WTC11 (cell line): ENCODE data around the gene LOXL4. TPM values are rescaled to one million over a fixed set of nuclear protein-coding genes. Genes with fewer than 3 reads are reported as not detected.

Source experiments
- ATAC-seq: fragments of 200-7000 bp; cut with Tn5 transposase; 2 replicates; pipeline ENCODE4 v1.10.0; 2021; ENCODE audit warnings: mild to moderate bottlenecking, moderate library complexity
- CTCF ChIA-PET: fragments of 300-600 bp; sonication (Branson Sonifier 250); formaldehyde crosslinking; loops from one replicate; lab custom pipeline; 2021; ENCODE audit warnings: antibody characterized with exemption; lab: Charles Lee
- POLR2A ChIA-PET: fragments of 350-600 bp; sonication (Branson Sonifier 250); formaldehyde crosslinking; loops from one replicate; lab custom pipeline; 2021; ENCODE audit warnings: antibody characterized with exemption; lab: Charles Lee
- DNase-seq: peaks from one replicate; pipeline ENCODE4 v3.0.0; 2021; ENCODE audit warnings: low spot score
- H3K27ac Mint-ChIP-seq: 2 replicates; pipeline ENCODE4 v1.8.0; 2021; ENCODE audit warnings: mixed read lengths
- H3K27me3 Mint-ChIP-seq: 2 replicates; pipeline ENCODE4 v1.8.0; 2021; ENCODE audit warnings: low read depth, mild to moderate bottlenecking, moderate library complexity, mixed read lengths
- H3K36me3 Mint-ChIP-seq: 2 replicates; pipeline ENCODE4 v1.8.0; 2021; ENCODE audit warnings: mixed read lengths
- H3K4me1 Mint-ChIP-seq: 2 replicates; pipeline ENCODE4 v1.8.0; 2022; ENCODE audit warnings: mixed read lengths
- H3K4me3 Mint-ChIP-seq: 2 replicates; pipeline ENCODE4 v1.8.0; 2021; ENCODE audit warnings: mild to moderate bottlenecking, moderate library complexity, mixed read lengths
- H3K9me3 Mint-ChIP-seq: 2 replicates; pipeline ENCODE4 v1.8.0; 2021; ENCODE audit warnings: mixed read lengths
- AR ChIP-seq: fragments of 250-450 bp; sonication (Bioruptor Pico); IDR thresholded peaks from 2 replicates; pipeline ENCODE4 v1.9.0; 2021; ENCODE audit warnings: mild to moderate bottlenecking
- ATF6 ChIP-seq: sonication (generic); formaldehyde crosslinking; IDR thresholded peaks from 2 replicates; pipeline ENCODE4 v1.8.1; 2023; ENCODE audit warnings: mild to moderate bottlenecking, missing genetic modification reagents
- CDX4 ChIP-seq: fragments of 250-450 bp; sonication (Bioruptor Pico); IDR thresholded peaks from 2 replicates; pipeline ENCODE4 v1.9.0; 2021; ENCODE audit warnings: moderate library complexity, mild to moderate bottlenecking, inconsistent platforms, borderline replicate concordance
- CREM ChIP-seq: sonication (generic); formaldehyde crosslinking; IDR thresholded peaks from 2 replicates; pipeline ENCODE4 v1.8.1; 2022; ENCODE audit warnings: mild to moderate bottlenecking, missing genetic modification reagents, moderate library complexity
- EMX1 ChIP-seq: fragments of 250-450 bp; sonication (Bioruptor Pico); IDR thresholded peaks from 2 replicates; pipeline ENCODE4 v1.8.0; 2021; ENCODE audit warnings: mild to moderate bottlenecking
- ESRRA ChIP-seq: sonication (generic); formaldehyde crosslinking; IDR thresholded peaks from 2 replicates; pipeline ENCODE4 v1.8.1; 2022; ENCODE audit warnings: mild to moderate bottlenecking, missing genetic modification reagents, borderline replicate concordance
- GRHL2 ChIP-seq: fragments of 250-450 bp; sonication (Bioruptor Pico); IDR thresholded peaks from 2 replicates; pipeline ENCODE4 v1.8.0; 2022; ENCODE audit warnings: mild to moderate bottlenecking, moderate library complexity; ENCODE audit not compliant: insufficient replicate concordance, severe bottlenecking
- GTF2I ChIP-seq: fragments of 250-450 bp; sonication (Bioruptor Pico); conservative IDR thresholded peaks from 2 replicates; pipeline ENCODE4 v1.4.0; 2021; ENCODE audit warnings: mild to moderate bottlenecking
- HMGA2 ChIP-seq: fragments of 250-450 bp; sonication (Bioruptor Pico); IDR thresholded peaks from 2 replicates; pipeline ENCODE4 v1.4.0; 2021; ENCODE audit warnings: mild to moderate bottlenecking, moderate library complexity
- JAZF1 ChIP-seq: fragments of 250-450 bp; sonication (Bioruptor Pico); IDR thresholded peaks from 2 replicates; pipeline ENCODE4 v1.9.0; 2021; ENCODE audit warnings: moderate library complexity, mild to moderate bottlenecking, inconsistent platforms
- KAT7 ChIP-seq: sonication (generic); formaldehyde crosslinking; IDR thresholded peaks from 2 replicates; pipeline ENCODE4 v1.8.1; 2023; ENCODE audit warnings: missing genetic modification reagents, mild to moderate bottlenecking, borderline replicate concordance
- NFE2L1 ChIP-seq: sonication (generic); formaldehyde crosslinking; IDR thresholded peaks from 2 replicates; pipeline ENCODE4 v1.8.1; 2023; ENCODE audit warnings: missing genetic modification reagents
- NR1H2 ChIP-seq: sonication (generic); formaldehyde crosslinking; IDR thresholded peaks from 2 replicates; pipeline ENCODE4 v1.9.0; 2021; ENCODE audit warnings: mild to moderate bottlenecking, moderate library complexity, missing genetic modification reagents
- NR2C2 ChIP-seq: sonication (generic); formaldehyde crosslinking; IDR thresholded peaks from 2 replicates; pipeline ENCODE4 v1.8.0; 2022; ENCODE audit warnings: mild to moderate bottlenecking, missing genetic modification reagents
- OVOL2 ChIP-seq: fragments of 250-450 bp; sonication (Bioruptor Pico); IDR thresholded peaks from 2 replicates; pipeline ENCODE4 v1.9.0; 2021; ENCODE audit warnings: mild to moderate bottlenecking, borderline replicate concordance
- PRRX2 ChIP-seq: fragments of 250-450 bp; sonication (Bioruptor Pico); IDR thresholded peaks from 2 replicates; pipeline ENCODE4 v1.8.0; 2021; ENCODE audit warnings: mild to moderate bottlenecking
- RELA ChIP-seq: sonication (generic); formaldehyde crosslinking; IDR thresholded peaks from 2 replicates; pipeline ENCODE4 v1.8.1; 2022; ENCODE audit warnings: missing genetic modification reagents, mild to moderate bottlenecking, borderline replicate concordance
- RORB ChIP-seq: fragments of 250-450 bp; sonication (Bioruptor Pico); IDR thresholded peaks from 2 replicates; pipeline ENCODE4 v1.9.0; 2021; ENCODE audit warnings: mild to moderate bottlenecking
- TCF7 ChIP-seq: sonication (generic); formaldehyde crosslinking; IDR thresholded peaks from 2 replicates; pipeline ENCODE4 v1.8.0; 2022; ENCODE audit warnings: mild to moderate bottlenecking, low read depth, missing genetic modification reagents, moderate library complexity
- TEAD4 ChIP-seq: sonication (generic); formaldehyde crosslinking; IDR thresholded peaks from 2 replicates; pipeline ENCODE4 v1.8.0; 2022; ENCODE audit warnings: mild to moderate bottlenecking, missing genetic modification reagents
- TP53 ChIP-seq: sonication (generic); formaldehyde crosslinking; IDR thresholded peaks from 2 replicates; pipeline ENCODE4 v1.8.1; 2023; ENCODE audit warnings: mild to moderate bottlenecking, missing genetic modification reagents
- ZBTB43 ChIP-seq: sonication (generic); formaldehyde crosslinking; IDR thresholded peaks from 2 replicates; pipeline ENCODE4 v1.8.1; 2023; ENCODE audit warnings: mild to moderate bottlenecking, missing genetic modification reagents
- ZNF232 ChIP-seq: sonication (generic); formaldehyde crosslinking; IDR thresholded peaks from 2 replicates; pipeline ENCODE4 v1.8.0; 2022; ENCODE audit warnings: mild to moderate bottlenecking, missing genetic modification reagents
- total RNA-seq: library from RNA; stranded (reverse); gene quantifications from 3 replicates; pipeline ENCODE4 v1.2.3, GENCODE V29; 2021
- TF ChIP-seq, protein P1 (sequence below): fragments of 250-450 bp; sonication (Bioruptor Pico); IDR thresholded peaks from 2 replicates; pipeline ENCODE4 v1.8.0; 2021; ENCODE audit warnings: mild to moderate bottlenecking
- TF ChIP-seq, protein P2 (sequence below): sonication (generic); formaldehyde crosslinking; IDR thresholded peaks from 2 replicates; pipeline ENCODE4 v1.8.0; 2022; ENCODE audit warnings: mild to moderate bottlenecking, missing genetic modification reagents

LOXL4 gene
- total RNA-seq, 1 experiment from 2014 or later, result 0.35 TPM

DNA sequence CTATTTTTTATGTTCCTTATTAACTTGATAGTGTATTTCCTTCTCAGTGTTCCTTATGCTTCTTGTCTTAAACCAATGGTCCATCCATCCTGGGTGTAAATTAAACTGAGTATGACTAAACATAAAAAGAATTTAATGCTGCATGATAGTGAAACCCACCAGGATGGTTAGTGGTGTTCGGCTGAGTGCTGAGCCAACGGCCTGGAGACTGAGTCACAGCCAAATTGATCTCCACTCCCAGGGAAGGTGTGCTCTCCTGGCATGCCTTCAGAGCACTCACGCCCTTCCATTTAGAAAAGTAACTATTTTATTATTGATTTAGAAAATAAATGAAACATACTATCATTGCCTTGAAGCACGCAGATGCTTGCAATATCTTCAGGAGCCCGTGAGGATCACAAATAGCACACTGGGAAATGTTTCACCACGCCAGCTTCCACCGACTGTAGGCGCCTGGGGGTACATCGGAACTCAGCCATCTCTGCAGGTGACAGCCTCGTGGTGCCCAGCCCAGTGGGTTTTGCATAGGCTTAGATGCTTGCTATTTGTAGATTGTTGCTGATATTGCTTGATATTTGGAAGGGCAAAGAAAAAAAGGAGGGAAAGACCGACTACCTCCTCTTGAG, 40.0 kb upstream of the LOXL4 start:
- Mint-ChIP-seq H3K4me1 (peaks cover 22% of the 10 kb centered on the region), H3K9me3 (peaks cover 7% of the 10 kb centered on the region), H3K4me3 (no peak overlapping the region), H3K27me3 (no peaks in the 10 kb centered on the region), H3K36me3 (no peaks in the 10 kb centered on the region), H3K27ac (no peak overlapping the region)
- CTCF ChIA-PET, result interaction anchor here (0.6 to 3.4 kb wide), 19 partner anchors 8 to 393 kb away, joined by 3 to 204 read pairs (median 15); partner anchors contain the start of genes LOXL4, PYROXD2 and R3HCC1L
- POLR2A ChIA-PET, result no interaction called here
- DNase-seq (no peak), ATAC-seq (no peak)
- no peak for TF ChIP-seq GRHL2 (CRISPR knock-in tag)
- no peak for TF ChIP-seq OVOL2 (CRISPR knock-in tag)
- TF ChIP-seq EMX1 (CRISPR knock-in tag), result no peak
- no peak for TF ChIP-seq ATF6
- TF ChIP-seq ZBTB43, result no peak
- TF ChIP-seq NR2C2, result no peak
- no peak for TF ChIP-seq ZNF232 (CRISPR knock-in tag)
- TF ChIP-seq, protein P1, sequence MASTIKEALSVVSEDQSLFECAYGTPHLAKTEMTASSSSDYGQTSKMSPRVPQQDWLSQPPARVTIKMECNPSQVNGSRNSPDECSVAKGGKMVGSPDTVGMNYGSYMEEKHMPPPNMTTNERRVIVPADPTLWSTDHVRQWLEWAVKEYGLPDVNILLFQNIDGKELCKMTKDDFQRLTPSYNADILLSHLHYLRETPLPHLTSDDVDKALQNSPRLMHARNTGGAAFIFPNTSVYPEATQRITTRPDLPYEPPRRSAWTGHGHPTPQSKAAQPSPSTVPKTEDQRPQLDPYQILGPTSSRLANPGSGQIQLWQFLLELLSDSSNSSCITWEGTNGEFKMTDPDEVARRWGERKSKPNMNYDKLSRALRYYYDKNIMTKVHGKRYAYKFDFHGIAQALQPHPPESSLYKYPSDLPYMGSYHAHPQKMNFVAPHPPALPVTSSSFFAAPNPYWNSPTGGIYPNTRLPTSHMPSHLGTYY (CRISPR knock-in tag), result no peak
- TF ChIP-seq TCF7 (CRISPR knock-in tag), result no peak
- no peak for TF ChIP-seq NFE2L1 (CRISPR knock-in tag)
- TF ChIP-seq, protein P2, sequence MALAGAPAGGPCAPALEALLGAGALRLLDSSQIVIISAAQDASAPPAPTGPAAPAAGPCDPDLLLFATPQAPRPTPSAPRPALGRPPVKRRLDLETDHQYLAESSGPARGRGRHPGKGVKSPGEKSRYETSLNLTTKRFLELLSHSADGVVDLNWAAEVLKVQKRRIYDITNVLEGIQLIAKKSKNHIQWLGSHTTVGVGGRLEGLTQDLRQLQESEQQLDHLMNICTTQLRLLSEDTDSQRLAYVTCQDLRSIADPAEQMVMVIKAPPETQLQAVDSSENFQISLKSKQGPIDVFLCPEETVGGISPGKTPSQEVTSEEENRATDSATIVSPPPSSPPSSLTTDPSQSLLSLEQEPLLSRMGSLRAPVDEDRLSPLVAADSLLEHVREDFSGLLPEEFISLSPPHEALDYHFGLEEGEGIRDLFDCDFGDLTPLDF (CRISPR knock-in tag), result no peak
- TF ChIP-seq NR1H2 (CRISPR knock-in tag), result no peak
- no peak for TF ChIP-seq GTF2I (CRISPR knock-in tag)

GRCh38 chr10:98306501-98306900, 38.5 kb upstream of the LOXL4 start:
- TF ChIP-seq TEAD4 (CRISPR knock-in tag), result no peak
- TF ChIP-seq AR (CRISPR knock-in tag), result no peak
- TF ChIP-seq RORB (CRISPR knock-in tag), result no peak
- TF ChIP-seq KAT7, result no peak
- no peak for TF ChIP-seq NR1H2 (CRISPR knock-in tag)
- no peak for TF ChIP-seq RELA (CRISPR knock-in tag)
- TF ChIP-seq ESRRA (CRISPR knock-in tag), result no peak
- TF ChIP-seq TP53 (CRISPR knock-in tag), result no peak
- no peak for TF ChIP-seq PRRX2
- no peak for TF ChIP-seq CDX4 (CRISPR knock-in tag)
- TF ChIP-seq CREM (CRISPR knock-in tag), result no peak
- TF ChIP-seq NR2C2, result no peak
- TF ChIP-seq JAZF1 (CRISPR knock-in tag), result no peak
- TF ChIP-seq HMGA2 (CRISPR knock-in tag), result no peak

More at GRCh38 chr10:98306501-98306900, 38.5 kb upstream of the LOXL4 start:
- Mint-ChIP-seq H3K27ac (no peak overlapping the region), H3K4me1 (peaks cover 22% of the 10 kb centered on the region), H3K4me3 (no peak overlapping the region), H3K36me3 (no peaks in the 10 kb centered on the region), H3K9me3 (peaks cover 7% of the 10 kb centered on the region), H3K27me3 (no peaks in the 10 kb centered on the region)
- POLR2A ChIA-PET, result no interaction called here
- no peak for ATAC-seq
- no peak for DNase-seq
- CTCF ChIA-PET, result interaction anchor here (1.5 kb wide), 1 partner anchor 136 kb away, joined by 3 read pairs; no protein-coding TSS in a partner anchor
